Femur (tissue), 1 donor: ENCODE data around the gene PDPK1.
"Not testable (repeated sequence)": the region's sequence is repeated elsewhere in the genome, so short reads cannot be mapped to it uniquely, and the experiment has no call there.

Source experiments
- DNase-seq: peaks from one replicate; pipeline ENCODE4 v3.0.0-alpha.2; 2017

Gene PDPK1

GRCh38 chr16:2595393-2596205 is 57.8 kb downstream of the PDPK1 start:
- no peak for DNase-seq

DNA sequence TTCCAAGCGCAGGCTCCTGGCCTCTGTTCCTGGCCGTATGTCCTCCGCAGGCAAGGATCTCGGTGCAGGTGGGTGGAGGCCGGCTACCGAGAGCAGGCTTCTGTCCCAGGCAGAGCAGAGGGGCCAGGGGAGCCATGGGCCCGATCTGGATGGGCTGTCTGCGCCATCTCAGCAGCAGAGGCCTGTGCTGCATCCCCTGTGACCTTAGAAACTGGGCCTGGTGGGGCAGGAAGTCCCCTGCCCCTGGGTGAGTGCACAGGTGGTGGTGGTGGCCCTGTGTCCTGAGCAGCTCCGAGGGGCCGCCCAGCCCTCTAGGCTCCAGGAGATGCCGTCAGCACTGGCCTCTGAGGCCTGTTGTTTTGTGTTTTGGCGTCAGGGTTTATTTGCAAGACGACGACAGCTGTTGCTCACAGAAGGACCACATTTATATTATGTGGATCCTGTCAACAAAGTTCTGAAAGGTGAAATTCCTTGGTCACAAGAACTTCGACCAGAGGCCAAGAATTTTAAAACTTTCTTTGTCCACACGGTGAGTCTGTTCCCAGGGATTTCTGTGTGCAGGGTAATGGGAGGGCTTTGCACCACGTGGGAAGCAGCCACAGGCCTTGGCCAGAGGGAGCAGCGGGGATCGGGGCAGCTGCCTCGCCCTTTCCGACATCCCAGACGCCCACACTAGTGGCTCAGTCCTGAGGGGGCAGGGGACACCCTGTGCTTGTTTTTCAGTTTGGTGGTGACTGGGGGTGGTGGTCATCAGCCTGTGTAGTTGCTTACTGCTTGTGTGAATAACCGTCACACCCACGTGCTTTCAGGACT is 59.1 kb downstream of the PDPK1 start:
- DNase-seq, result no peak

- no peak for DNase-seq
Observed at GRCh38 chr16:2597560-2597902, 59.7 kb downstream of the PDPK1 start.

DNA sequence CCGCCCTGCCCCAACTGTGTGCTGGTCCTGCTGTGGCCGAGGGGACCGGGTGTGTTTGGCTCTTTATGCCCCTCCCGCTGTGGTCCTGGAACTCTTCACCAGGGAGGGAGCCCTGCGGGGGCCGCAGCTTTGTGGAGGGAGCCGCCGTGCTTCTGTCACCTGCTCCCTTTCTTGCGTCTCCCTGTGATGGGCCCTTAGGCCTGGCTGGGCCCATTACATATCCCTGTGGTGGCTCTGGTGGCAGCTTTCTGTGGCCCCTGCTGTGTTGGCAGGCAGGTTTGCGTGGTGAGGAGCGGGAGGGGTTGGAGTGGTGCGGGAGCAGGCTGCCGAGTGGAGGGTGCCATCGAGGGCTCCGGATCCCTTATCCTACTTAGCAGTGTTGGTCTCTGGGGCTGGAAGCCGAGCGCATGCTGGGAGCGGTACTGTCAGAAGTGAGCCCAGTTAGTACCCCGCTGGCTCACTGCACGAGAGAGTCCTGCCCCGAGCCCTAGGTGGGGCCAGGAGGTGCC is 60.4 kb downstream of the PDPK1 start:
- no peak for DNase-seq

DNA sequence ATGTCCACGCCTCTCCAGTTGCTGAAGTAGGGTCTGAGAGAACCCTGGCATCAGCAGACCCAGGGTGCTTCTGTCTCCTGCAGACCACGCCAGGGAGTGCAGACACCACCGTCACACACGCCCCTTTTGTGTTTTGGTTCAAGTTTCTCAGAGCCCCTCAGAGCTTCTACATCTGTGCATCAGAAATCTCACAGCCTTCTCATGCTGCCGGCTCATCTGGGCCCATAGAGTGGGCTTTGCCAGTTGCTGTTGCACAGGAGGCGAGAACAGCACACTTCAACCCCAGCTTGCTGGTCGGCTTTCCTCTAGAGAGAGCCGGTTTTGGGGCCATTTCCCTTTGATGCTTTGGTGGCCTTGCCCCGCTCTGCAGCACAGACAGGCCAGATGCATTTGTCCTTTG is 60.9 kb downstream of the PDPK1 start:
- no peak for DNase-seq

GRCh38 chr16:2599165-2599564 is 61.3 kb downstream of the PDPK1 start:
- DNase-seq, result not testable (repeated sequence)

- DNase-seq, result not testable (repeated sequence)
Observed at GRCh38 chr16:2599785-2600184, 62.0 kb downstream of the PDPK1 start.

GRCh38 chr16:2601301-2602025 is 63.6 kb downstream of the PDPK1 start:
- DNase-seq, result not testable (repeated sequence)

DNA sequence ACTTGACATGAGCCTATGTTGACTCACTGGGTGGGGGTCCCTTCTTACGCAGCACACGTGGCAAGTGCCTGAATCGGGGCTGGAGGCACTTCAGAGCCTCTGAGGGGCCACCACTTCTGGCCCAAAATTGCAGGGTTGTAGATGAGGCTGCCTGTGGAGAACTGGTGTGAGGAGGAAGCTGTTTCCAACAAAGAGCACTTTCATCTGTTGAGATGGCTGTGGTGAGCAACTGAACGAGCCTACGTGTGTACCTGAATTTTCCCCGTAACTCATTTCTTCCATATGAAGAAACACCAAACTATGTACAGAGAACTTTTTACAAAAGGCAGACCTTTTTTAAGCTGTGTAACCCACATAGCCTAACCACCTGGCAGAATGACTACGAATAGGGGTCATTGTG is 64.4 kb downstream of the PDPK1 start:
- not testable (repeated sequence) for DNase-seq

DNA sequence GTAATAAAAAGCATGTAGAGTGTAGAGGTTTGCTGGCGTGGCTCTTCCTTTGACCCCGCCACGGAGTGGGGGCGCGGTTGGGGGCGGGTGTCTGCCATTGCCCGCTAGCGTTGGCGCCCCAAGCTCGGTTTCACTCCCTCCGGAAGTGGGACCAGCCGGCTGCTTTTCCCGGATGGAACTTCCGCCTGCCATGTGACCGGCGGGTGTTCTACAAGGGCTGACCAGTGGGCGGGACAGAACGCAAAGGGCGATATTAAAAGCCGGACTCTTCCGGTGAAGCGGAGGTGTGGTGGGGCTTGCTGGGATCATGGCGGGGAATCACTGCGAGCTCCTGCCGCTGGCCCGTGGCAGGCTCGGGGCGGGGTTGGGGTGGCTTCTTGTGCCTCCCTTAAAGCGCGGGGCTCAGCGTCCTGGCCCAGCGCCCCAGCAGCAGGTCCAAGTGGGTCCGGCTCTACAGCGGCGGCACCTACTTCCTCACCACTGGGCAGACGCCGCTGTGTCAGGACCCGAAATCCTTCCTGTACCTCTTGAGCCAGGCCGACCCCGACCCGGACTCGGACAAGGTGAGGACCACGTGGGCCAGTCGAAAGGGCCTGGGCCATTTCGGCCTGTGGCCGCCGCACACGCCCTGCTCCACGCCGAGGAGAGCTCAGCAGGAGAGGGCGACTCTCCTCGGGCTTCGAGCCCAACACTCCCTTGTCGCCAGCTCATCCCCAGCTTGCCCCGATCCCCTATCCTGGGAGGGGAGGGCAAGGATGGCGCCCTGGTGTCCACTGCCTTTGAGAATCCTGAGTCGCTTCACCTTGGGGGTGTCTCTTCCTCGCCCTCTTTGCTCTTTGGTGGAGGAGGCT is 65.6 kb downstream of the PDPK1 start:
- DNase-seq, result peak; percentile 98

- not testable (repeated sequence) for DNase-seq
Observed at GRCh38 chr16:2604016-2604369, 66.2 kb downstream of the PDPK1 start.

DNA sequence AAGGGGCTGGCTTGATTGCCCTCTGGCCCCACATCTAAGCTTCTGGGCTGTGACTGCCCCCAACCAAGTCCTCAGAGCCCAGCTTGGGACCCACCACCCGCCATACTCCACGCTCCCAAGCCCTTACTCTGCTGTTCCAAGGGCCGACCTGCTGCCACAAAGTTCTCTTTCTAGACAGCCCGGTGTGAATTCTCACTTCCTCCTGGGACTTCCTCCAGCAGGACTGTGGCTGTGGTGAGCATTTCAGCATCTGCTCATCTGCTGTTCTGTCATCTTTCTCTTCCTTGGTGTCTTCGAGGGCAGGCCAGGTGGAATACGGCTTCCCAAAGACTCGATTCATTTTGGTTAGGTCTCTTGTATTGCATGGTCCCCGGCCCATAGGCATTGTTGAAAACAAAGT is 69.0 kb downstream of the PDPK1 start:
- not testable (repeated sequence) for DNase-seq

GRCh38 chr16:2609345-2609744 is 71.5 kb downstream of the PDPK1 start:
- DNase-seq, result not testable (repeated sequence)

DNA sequence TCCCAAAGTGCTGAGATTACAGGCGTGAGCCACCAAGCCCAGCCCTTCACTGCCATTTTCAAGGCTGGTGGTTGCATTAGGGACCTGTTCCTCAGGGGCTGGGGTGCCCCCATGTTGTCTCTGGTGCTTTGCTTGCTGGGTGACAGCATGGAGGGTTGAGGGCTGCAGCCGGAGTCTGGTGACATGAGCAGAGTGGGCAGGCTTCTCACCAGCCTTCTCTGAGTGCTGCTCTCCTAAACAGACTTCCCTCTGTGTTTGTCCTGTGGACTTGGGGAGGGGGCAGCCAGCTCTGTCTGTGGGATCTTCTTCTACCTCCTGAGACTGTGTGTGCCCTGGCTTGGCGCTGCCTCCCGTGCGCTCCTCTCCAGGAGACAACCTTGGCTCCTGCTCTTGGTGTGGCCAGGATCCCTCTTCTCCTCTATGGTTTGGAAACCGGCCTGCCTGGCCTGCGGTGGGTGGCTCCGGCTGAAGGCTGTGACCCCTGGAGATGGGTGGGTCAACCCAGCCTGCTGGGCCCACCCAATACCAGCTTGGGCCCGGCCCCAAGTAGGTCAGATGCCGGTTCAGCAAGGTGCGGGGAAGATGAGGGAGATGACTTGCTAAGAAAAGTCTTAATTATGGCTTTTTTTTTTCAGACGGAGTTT is 72.1 kb downstream of the PDPK1 start:
- DNase-seq, result no peak

DNA sequence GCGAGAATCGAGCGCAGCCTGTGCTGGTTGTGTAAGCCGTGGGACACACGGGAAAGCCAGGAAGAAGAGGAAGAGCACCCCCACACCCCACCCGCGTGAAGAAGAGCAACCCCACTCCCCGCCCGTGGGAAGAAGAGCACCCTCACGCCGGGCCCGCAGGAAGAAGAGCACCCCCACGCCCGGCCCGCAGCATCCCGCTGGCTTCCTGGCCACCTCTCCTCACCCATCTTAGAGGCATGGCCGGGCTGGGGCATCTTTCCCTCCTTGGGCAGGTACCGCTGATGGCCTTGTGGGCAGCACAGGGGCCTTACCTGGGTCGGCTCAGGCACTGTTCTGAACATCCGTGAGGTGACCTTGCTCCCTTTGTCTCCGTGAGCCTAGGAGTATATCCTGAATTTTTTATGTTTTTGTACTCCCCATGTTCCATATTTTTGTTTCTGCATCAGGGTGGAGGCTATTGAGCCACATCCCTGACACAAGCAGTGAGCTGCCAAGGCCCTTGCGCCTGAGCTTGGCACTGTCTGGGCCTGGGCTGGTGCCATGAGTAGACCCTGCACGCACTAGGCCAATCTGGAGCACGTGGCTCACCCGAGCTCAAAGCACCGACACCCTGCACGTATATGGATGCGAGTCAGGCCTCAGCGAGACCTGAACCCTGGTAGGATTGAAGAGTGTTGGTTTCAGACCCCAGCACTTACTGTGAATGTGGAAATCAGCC is 73.1 kb downstream of the PDPK1 start:
- DNase-seq, result no peak

DNA sequence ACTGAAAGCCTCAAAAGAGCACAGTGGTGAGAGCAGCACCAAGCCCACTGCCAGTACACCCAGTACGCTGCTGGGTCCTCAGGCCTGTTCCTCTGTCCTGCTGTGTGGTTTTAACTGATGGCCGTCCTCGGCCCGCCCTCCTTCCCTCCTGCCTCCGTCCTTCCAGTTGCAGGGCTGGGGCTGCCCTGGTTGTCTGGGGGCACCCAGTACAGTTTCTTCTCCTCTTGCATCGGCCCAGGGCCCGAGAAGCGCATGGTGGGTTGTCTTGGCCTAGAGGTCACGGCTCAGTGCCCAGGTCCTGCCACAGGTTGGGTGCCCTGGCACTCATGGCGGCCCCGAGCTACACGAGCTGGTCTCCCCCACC is 73.7 kb downstream of the PDPK1 start:
- DNase-seq, result no peak

GRCh38 chr16:2611877-2612276 is 74.1 kb downstream of the PDPK1 start:
- not testable (repeated sequence) for DNase-seq

DNA sequence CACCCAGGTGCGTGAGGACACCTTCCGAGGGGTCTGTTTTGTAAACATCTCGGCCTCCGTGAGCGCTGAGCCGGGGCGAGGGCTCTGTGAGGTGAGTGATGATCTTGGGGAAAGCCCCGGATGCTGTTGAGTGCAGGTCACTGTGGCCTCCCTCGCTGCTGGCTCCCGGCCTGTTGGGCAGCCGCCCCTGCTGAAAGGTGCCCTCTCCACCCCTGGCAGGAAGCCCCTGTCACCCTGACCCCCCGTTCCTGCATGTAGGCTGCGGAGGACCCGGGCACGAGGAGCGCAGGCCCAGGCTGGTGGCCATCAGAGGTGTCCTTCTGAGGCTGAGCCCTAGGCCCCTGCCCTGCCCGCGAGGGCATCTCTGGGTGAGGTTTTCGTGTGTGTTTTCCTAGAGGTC is 75.4 kb downstream of the PDPK1 start:
- DNase-seq, result not testable (repeated sequence)

DNA sequence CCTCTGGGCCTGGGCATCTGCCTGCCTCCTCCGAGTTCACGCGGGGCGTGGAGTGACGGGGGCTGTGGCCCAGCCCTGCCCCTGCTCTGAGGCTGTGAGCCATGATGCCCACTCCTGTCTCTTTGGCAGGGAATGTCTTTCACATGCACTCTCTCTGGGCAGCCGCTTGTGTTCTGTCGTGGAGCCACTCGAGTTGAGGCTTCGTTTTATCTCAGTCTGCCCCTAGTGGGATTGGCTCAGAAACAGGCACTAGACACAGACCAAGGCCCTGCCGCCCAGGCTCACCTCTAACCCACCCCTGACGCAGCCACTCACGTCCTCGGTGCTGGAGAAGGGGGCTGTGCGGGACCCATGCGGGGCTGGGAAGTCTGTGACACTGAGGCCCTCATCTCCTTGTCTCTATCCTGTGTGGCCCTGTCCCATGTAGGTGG is 77.0 kb downstream of the PDPK1 start:
- no peak for DNase-seq

DNA sequence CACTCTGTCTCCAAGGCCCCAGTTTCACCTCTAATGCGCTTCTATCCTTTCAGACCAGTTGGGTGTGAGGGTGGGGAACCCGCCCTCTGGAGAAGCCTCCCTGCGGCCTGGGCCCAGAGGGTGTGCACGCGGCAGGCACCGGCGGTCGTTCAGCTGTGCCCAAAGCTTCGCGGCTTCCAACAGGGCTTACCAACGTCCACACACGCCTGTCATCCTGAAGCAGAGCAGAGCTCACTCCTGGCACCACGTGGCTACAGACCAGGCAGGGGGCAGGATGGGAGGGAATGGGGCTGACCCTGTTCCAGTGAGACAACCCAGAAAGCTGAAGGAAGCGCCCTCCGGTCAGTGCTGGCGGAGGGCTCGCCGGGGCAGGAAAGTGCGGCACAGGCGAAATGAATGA is 81.1 kb downstream of the PDPK1 start:
- DNase-seq, result not testable (repeated sequence)

- DNase-seq, result not testable (repeated sequence)
Observed at GRCh38 chr16:2619628-2620027, 81.8 kb downstream of the PDPK1 start.
